Measurements from ENCODE around the gene MED27.

DNA sequence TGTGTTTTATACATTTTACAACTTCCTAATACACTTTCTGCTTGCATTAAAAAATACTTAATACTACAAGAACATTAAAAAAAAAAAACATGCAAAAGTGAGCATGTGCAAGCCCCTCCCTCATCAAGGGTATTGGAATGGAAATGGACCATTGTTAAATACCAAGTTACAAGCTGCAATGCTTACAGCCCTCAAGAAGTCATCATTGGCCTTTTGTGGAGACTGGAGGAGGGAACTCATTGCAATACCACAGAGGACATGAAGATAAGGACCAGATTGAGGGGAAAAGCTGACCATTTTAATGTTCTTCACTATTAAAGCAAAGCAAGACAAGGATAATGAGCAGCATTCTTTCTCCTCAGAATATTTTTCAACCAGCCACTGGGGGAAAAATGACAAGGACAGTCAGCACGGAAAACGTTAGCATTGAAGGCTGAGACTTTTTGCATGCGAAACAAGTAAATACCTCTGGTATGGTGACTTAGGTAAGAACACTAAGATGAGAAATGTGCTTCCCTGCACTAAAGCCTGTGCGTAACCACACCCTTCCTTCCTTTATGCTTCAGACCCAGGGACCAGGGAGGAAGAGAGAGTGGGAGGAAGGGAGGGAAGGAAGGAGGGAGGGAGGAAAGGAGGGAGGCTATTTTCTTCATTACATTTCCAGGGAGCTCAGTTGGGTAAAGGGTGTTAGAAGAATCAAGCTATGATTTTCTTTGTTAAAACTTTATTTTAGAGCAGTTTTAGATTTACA, 198.7 kb downstream of the MED27 start:
- TF ChIP-seq, protein P1, sequence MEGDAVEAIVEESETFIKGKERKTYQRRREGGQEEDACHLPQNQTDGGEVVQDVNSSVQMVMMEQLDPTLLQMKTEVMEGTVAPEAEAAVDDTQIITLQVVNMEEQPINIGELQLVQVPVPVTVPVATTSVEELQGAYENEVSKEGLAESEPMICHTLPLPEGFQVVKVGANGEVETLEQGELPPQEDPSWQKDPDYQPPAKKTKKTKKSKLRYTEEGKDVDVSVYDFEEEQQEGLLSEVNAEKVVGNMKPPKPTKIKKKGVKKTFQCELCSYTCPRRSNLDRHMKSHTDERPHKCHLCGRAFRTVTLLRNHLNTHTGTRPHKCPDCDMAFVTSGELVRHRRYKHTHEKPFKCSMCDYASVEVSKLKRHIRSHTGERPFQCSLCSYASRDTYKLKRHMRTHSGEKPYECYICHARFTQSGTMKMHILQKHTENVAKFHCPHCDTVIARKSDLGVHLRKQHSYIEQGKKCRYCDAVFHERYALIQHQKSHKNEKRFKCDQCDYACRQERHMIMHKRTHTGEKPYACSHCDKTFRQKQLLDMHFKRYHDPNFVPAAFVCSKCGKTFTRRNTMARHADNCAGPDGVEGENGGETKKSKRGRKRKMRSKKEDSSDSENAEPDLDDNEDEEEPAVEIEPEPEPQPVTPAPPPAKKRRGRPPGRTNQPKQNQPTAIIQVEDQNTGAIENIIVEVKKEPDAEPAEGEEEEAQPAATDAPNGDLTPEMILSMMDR (IDR thresholded peaks at IDR 0.05; ENCODE audit: control extremely low read depth in 1 of 3, insufficient read depth in 1 of 3, low read depth in 1 of 3, low read length in 3 of 3) = no peak
- no peak for TF ChIP-seq POU5F1 (IDR thresholded peaks at IDR 0.05; ENCODE audit: low read depth, low read length)
- TF ChIP-seq, protein P2, sequence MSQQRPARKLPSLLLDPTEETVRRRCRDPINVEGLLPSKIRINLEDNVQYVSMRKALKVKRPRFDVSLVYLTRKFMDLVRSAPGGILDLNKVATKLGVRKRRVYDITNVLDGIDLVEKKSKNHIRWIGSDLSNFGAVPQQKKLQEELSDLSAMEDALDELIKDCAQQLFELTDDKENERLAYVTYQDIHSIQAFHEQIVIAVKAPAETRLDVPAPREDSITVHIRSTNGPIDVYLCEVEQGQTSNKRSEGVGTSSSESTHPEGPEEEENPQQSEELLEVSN (IDR thresholded peaks at IDR 0.05) = no peak
- TF ChIP-seq, protein P3, sequence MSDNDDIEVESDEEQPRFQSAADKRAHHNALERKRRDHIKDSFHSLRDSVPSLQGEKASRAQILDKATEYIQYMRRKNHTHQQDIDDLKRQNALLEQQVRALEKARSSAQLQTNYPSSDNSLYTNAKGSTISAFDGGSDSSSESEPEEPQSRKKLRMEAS (IDR thresholded peaks at IDR 0.05) = no peak
- no peak for TF ChIP-seq CEBPB (IDR thresholded peaks at IDR 0.05; ENCODE audit: low read depth, low read length)
- TF ChIP-seq EGR1 (IDR thresholded peaks at IDR 0.05; ENCODE audit: borderline replicate concordance, low read depth, low read length) = no peak
- TF ChIP-seq CHD2 (IDR thresholded peaks at IDR 0.05; ENCODE audit: low read length) = no peak
- TF ChIP-seq POLR2AphosphoS5 (IDR thresholded peaks at IDR 0.05; ENCODE audit: low read depth, low read length) = no peak
- no peak for TF ChIP-seq PHF8 (conservative IDR thresholded peaks at IDR 0.05; ENCODE audit: low read depth, low read length)
- TF ChIP-seq TCF12 (IDR thresholded peaks at IDR 0.05; ENCODE audit: low read depth, low read length) = no peak
- no peak for TF ChIP-seq GABPA (IDR thresholded peaks at IDR 0.05; ENCODE audit: borderline replicate concordance, insufficient read depth, low read length)
- no peak for TF ChIP-seq JUN (IDR thresholded peaks at IDR 0.05; ENCODE audit: low read depth, low read length)
- no peak for TF ChIP-seq SP1 (IDR thresholded peaks at IDR 0.05; ENCODE audit: low read depth, low read length)
- TF ChIP-seq BRCA1 (IDR thresholded peaks at IDR 0.05; ENCODE audit: low read depth, low read length) = no peak
